Muscle layer of duodenum (tissue), 2 donors: Measurements from ENCODE around the gene EIF1B.

Experiments used
- H3K27ac ChIP-seq: one replicate; pipeline ENCODE4 v1.7.0; 2013; ENCODE audit warnings: mild to moderate bottlenecking, low read length
- H3K27me3 ChIP-seq: one replicate; pipeline ENCODE4 v1.7.0; 2013; ENCODE audit warnings: low read depth, mild to moderate bottlenecking, control low read depth, low read length
- H3K36me3 ChIP-seq, 2 donors: one replicate each; pipeline ENCODE4 v1.7.0; 2013; ENCODE audit warnings: low read length in 2 of 2, control low read depth in 1 of 2, mild to moderate bottlenecking in 1 of 2; ENCODE audit not compliant: insufficient read depth in 2 of 2, control insufficient read depth in 1 of 2
- H3K4me1 ChIP-seq, 2 donors: one replicate each; pipeline ENCODE4 v1.7.0; 2013; ENCODE audit warnings: low read length in 2 of 2, mild to moderate bottlenecking in 2 of 2, control low read depth in 1 of 2, moderate library complexity in 1 of 2; ENCODE audit not compliant: insufficient read depth in 2 of 2, control insufficient read depth in 1 of 2
- H3K4me3 ChIP-seq, 2 donors: one replicate each; pipeline ENCODE4 v1.7.0; 2013; ENCODE audit warnings: low read length in 2 of 2, low read depth in 1 of 2, mild to moderate bottlenecking in 1 of 2
- H3K9me3 ChIP-seq, 2 donors: one replicate each; pipeline ENCODE4 v1.7.0; 2013; ENCODE audit warnings: low read length in 2 of 2, control low read depth in 1 of 2, mild to moderate bottlenecking in 1 of 2; ENCODE audit not compliant: control insufficient read depth in 1 of 2
- donor health status: healthy.

Gene EIF1B

GRCh38 chr3:40355410-40355809 is 45.9 kb downstream of the EIF1B start:
- Histone ChIP-seq H3K9me3 (peaks cover 0 to 4% of the 10 kb centered on the region in 2 donors), H3K27me3 (no peaks in the 10 kb centered on the region), H3K4me1 (no peaks in the 10 kb centered on the region), H3K36me3 (no peaks in the 10 kb centered on the region), H3K4me3 (no peak overlapping the region), H3K27ac (no peak overlapping the region)

DNA sequence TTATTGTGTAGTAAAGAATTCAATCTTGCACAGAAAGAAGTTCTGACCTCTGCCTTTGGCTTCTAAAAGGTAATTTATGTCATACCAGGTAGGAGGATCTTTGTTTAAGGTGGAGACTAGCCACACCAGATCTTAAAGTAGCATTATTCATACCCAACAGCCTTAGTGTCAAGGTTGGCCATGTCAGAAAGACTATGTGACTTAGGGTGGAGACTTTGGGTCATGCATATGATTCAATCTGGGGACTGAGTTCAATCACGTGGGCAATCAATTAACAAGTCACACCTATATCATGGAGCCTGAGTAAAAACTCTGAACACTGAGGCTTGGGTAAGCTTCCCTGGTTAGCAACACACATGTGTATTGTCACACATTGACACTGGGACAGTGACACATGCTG is 48.9 kb downstream of the EIF1B start:
- Histone ChIP-seq H3K27ac (no peak overlapping the region), H3K4me3 (no peak overlapping the region), H3K9me3 (peaks cover 0 to 4% of the 10 kb centered on the region in 2 donors), H3K36me3 (no peaks in the 10 kb centered on the region), H3K4me1 (no peaks in the 10 kb centered on the region), H3K27me3 (no peaks in the 10 kb centered on the region)
